ENCODE measurements around the gene OIT3.
"Not testable (repeated sequence)": the region's sequence is repeated elsewhere in the genome, so short reads cannot be mapped to it uniquely, and the experiment has no call there.

OIT3 gene

DNA sequence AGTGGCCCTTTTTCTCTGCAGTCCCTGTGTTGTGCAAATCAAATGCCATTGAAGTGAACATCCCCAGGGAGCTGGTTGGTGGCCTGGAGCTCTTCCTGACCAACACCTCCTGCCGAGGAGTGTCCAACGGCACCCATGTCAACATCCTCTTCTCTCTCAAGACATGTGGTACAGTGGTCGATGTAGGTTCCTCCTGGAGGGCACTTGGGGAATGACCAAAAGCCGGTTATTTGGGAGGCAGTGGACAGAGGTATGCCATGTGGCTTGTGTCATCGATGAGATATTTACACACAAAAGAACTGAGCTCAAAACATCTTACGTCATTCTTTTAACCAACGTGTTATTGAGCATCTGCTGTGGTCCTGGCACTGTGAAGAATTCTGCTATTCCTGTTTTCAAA is 19.7 kb downstream of the OIT3 start:
- Mint-ChIP-seq H3K36me3 (ENCODE audit: low read depth) (no peaks in the 10 kb centered on the region), H3K4me3 (no peak overlapping the region), H3K4me1 (ENCODE audit: low read depth) (peaks cover 7% of the 10 kb centered on the region), H3K9me3 (no peaks in the 10 kb centered on the region), H3K27me3 (no peaks in the 10 kb centered on the region), H3K27ac (no peak overlapping the region)
- intact Hi-C loops (cut with micrococcal nuclease), result no loop called here

DNA sequence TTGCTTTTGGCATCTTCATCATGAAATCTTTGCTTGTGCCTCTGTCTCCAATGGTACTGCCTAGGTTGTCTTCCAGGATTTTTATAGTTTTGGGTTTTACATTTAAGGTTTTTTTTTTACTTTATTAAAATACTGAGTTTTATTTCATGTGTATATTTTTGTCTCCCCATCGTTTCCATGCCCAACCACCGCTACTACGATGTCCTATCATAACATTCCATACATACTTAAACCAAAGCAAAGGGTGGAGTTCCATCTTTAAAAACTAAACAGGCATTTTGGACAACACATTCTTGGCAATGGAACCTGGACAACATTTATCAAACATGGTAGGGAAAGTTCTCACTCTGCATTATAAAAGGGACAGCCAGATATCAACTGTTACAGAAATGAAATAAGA is 23.7 kb downstream of the OIT3 start:
- Mint-ChIP-seq H3K9me3 (peaks cover 22% of the 10 kb centered on the region), H3K27me3 (peaks cover 12% of the 10 kb centered on the region), H3K4me1 (ENCODE audit: low read depth) (peaks cover 18% of the 10 kb centered on the region)
- intact Hi-C loops (cut with micrococcal nuclease); H3K36me3 Mint-ChIP-seq (ENCODE audit: low read depth); H3K4me3 Mint-ChIP-seq; H3K27ac Mint-ChIP-seq: not testable (repeated sequence)

DNA sequence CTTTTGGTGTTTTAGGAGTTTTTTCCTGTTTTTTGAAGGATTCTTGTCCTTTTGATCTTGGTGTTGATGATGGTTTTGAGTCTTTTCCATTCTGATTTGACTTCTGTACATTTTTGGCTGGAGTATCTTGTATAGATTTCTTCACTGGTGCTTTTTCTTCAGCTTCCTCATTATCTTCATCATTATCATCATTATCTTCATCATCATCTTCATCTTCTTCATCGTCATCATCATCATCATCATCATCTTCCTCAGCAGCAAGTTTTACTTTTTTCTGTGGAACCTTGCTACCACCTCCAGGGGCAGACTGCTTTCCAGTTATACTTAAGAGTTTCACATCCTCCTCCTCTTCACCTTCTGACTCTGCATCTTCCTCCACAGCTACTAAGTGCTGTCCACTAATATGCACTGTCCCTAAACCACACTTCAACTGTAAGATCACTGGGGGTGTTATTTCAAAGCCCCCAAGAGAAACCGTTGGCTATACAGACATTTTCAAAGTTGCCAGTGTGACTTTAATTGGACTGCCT is 24.3 kb downstream of the OIT3 start:
- H3K4me3 Mint-ChIP-seq; H3K27ac Mint-ChIP-seq; H3K36me3 Mint-ChIP-seq (ENCODE audit: low read depth); intact Hi-C loops (cut with micrococcal nuclease): not testable (repeated sequence)
- H3K27me3 Mint-ChIP-seq, result peaks cover 13% of the 10 kb centered on the region
- H3K9me3 Mint-ChIP-seq, result peaks cover 26% of the 10 kb centered on the region
- peaks cover 18% of the 10 kb centered on the region for H3K4me1 Mint-ChIP-seq (ENCODE audit: low read depth)

DNA sequence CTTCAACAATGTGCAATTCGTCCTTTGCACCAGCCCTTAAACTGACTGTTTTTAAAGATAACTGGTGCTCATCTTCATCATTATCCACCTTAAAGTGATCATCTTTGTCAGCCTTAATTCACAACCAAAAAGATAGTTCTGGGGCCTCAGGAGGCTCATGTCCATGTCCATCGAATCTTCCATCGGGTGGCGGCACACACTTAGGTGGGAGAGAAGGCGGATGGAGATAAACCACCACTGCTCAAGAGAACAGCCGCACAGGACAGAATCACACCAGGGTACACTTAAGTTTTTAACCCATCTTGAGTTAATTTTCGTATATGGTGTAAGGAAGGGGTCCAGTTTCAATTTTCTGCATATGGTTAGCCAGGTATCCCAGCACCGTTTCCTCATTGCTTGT is 24.8 kb downstream of the OIT3 start:
- Mint-ChIP-seq H3K36me3 (ENCODE audit: low read depth) (no peaks in the 10 kb centered on the region), H3K4me1 (ENCODE audit: low read depth) (peaks cover 18% of the 10 kb centered on the region), H3K27me3 (peaks cover 13% of the 10 kb centered on the region), H3K4me3 (no peak overlapping the region), H3K9me3 (peaks cover 26% of the 10 kb centered on the region), H3K27ac (no peak overlapping the region)
- intact Hi-C loops (cut with micrococcal nuclease), result no loop called here

DNA sequence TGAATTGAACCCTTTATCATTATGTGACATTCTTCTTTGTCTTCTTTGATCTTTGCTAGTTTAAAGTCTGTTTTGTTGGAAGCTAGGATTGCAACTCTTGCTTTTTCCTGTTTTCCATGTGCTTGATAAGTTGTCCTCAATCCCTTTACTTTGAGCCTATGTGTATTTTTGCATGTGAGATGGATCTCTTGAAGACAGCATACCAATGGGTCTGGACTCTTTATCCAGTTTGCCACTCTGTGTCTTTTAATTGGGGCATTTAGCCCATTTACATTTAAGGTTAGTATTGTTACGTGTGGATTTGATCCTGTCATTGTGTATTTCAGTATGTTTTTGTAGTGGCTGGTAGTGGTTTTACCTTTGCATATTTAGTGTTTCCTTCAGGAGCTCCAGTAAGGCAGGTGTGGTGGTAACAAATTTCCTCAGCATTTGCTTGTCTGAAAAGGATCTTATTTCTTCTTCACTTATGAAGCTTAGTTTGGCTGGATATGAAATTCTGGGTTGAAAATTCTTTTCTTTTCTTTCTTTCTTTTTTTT is 27.7 kb downstream of the OIT3 start:
- peaks cover 18% of the 10 kb centered on the region for H3K4me1 Mint-ChIP-seq (ENCODE audit: low read depth)

DNA sequence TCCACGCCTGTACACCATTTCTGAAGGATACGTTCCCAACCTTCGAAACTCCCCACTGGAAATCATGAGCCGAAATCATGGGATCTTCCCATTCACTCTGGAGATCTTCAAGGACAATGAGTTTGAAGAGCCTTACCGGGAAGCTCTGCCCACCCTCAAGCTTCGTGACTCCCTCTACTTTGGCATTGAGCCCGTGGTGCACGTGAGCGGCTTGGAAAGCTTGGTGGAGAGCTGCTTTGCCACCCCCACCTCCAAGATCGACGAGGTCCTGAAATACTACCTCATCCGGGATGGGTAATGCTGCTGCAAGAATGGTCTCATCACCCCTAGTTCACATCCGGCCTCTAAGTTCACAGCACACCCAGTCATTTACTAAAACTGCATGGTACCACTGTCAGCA is 30.8 kb downstream of the OIT3 start:
- peaks cover 7% of the 10 kb centered on the region for H3K4me1 Mint-ChIP-seq (ENCODE audit: low read depth)
- H3K27ac Mint-ChIP-seq, result no peak overlapping the region
- H3K9me3 Mint-ChIP-seq, result peaks cover 26% of the 10 kb centered on the region
- peaks cover 15% of the 10 kb centered on the region for H3K27me3 Mint-ChIP-seq
- H3K4me3 Mint-ChIP-seq, result no peak overlapping the region
- no peaks in the 10 kb centered on the region for H3K36me3 Mint-ChIP-seq (ENCODE audit: low read depth)
- intact Hi-C loops (cut with micrococcal nuclease), result no loop called here

More for the DNA sequence above, 27.7 kb downstream of the OIT3 start:
- H3K27ac Mint-ChIP-seq; H3K36me3 Mint-ChIP-seq (ENCODE audit: low read depth); H3K4me3 Mint-ChIP-seq; intact Hi-C loops (cut with micrococcal nuclease): not testable (repeated sequence)
- Mint-ChIP-seq H3K9me3 (peaks cover 26% of the 10 kb centered on the region), H3K27me3 (peaks cover 15% of the 10 kb centered on the region)

DNA sequence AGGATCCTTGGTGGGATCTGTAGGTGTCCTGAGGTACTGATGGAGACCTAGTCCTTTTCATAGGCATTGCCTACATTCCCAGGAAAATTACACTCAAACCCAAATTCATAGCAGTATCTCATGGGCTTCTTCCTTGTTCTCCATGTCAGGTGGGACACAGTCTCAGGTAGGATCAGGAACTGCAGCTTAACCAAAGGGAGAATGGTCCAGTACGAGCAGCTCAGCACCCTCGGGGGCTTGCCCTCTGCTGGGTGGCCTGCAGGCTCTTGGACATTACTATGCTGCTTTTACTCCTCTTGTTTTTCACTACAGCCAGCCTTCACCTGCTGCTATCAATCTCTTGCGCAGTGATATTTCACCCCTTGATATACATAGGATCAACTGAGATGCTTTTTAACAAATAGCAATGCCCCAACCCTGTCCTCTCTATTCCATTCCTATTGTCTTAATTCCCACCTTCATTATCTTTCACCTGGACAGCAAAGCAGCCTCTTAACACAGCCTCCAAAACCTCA is 32.5 kb downstream of the OIT3 start:
- Mint-ChIP-seq H3K36me3 (ENCODE audit: low read depth) (no peaks in the 10 kb centered on the region), H3K9me3 (peaks cover 14% of the 10 kb centered on the region), H3K4me3 (no peak overlapping the region), H3K27me3 (peaks cover 4% of the 10 kb centered on the region), H3K27ac (no peak overlapping the region), H3K4me1 (ENCODE audit: low read depth) (peaks cover 5% of the 10 kb centered on the region)
- intact Hi-C loops (cut with micrococcal nuclease), result no loop called here

DNA sequence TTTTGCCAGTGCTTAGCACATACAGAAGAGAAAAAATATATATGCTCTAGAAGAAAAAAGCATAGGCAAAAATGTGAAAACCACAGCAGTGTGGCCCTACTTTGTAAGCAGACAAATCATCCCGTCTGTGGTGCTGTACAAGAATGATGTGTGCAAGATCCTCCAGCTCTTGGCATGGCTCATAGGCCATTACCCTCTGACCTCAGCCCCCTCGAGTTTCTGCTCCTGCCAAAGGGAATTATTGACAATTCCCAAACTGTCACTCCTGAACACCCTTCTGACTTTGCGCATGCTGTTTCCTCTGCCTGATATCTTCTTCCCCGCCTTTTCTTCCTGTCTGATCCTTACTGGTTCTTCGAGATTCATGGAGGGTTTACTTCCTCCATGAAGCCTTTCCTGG is 33.9 kb downstream of the OIT3 start:
- Mint-ChIP-seq H3K4me3 (no peak overlapping the region), H3K4me1 (ENCODE audit: low read depth) (peaks cover 5% of the 10 kb centered on the region), H3K27ac (no peak overlapping the region), H3K9me3 (peaks cover 2% of the 10 kb centered on the region), H3K36me3 (ENCODE audit: low read depth) (no peaks in the 10 kb centered on the region), H3K27me3 (peaks cover 2% of the 10 kb centered on the region)
- intact Hi-C loops (cut with micrococcal nuclease), result no loop called here

DNA sequence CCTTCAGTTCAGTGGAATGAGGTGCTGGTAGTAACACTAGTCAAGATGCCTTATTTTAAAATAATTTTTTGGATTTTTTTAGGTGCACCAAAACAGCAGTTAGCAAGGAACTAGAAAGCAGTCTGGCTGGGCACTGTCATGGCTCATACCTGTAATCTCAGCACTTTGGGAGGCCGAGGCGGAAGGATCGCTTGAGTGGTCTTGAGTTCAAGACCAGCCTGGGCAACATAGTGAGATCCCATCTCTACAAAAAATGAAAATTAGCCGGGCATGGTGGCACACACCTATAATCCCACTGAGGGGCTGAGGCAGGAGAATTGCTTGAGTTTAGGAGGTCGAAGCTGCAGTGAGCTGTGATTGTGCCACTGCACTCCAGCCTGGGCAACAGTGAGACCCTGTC is 35.3 kb downstream of the OIT3 start:
- intact Hi-C loops (cut with micrococcal nuclease), result no loop called here
- peaks cover 2% of the 10 kb centered on the region for H3K27me3 Mint-ChIP-seq

DNA sequence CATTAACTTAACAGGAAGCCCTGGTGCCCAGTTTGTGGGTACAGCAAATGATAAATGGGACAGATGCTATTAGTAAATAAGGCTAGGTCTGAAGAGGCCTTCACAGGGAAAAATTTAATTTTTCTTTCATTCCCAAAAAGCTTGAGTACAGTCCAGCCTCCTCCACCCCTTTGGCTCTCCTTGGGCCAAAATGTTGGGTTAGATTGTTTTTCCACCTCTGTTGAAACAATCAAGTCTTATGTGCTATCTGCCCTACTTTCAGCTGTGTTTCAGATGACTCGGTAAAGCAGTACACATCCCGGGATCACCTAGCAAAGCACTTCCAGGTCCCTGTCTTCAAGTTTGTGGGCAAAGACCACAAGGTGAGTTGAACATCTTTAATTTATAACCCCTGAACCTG is 36.7 kb downstream of the OIT3 start:
- no peak overlapping the region for H3K27ac Mint-ChIP-seq
- peaks cover under 1% of the 10 kb centered on the region for H3K27me3 Mint-ChIP-seq
- intact Hi-C loops (cut with micrococcal nuclease), result no loop called here
- H3K4me1 Mint-ChIP-seq (ENCODE audit: low read depth), result peaks cover 7% of the 10 kb centered on the region
- no peaks in the 10 kb centered on the region for H3K36me3 Mint-ChIP-seq (ENCODE audit: low read depth)
- H3K9me3 Mint-ChIP-seq, result no peaks in the 10 kb centered on the region
- H3K4me3 Mint-ChIP-seq, result no peak overlapping the region

More for the DNA sequence above, 35.3 kb downstream of the OIT3 start:
- Mint-ChIP-seq H3K27ac (no peak overlapping the region), H3K9me3 (no peaks in the 10 kb centered on the region), H3K36me3 (ENCODE audit: low read depth) (no peaks in the 10 kb centered on the region), H3K4me1 (ENCODE audit: low read depth) (peaks cover 5% of the 10 kb centered on the region), H3K4me3 (no peak overlapping the region)

DNA sequence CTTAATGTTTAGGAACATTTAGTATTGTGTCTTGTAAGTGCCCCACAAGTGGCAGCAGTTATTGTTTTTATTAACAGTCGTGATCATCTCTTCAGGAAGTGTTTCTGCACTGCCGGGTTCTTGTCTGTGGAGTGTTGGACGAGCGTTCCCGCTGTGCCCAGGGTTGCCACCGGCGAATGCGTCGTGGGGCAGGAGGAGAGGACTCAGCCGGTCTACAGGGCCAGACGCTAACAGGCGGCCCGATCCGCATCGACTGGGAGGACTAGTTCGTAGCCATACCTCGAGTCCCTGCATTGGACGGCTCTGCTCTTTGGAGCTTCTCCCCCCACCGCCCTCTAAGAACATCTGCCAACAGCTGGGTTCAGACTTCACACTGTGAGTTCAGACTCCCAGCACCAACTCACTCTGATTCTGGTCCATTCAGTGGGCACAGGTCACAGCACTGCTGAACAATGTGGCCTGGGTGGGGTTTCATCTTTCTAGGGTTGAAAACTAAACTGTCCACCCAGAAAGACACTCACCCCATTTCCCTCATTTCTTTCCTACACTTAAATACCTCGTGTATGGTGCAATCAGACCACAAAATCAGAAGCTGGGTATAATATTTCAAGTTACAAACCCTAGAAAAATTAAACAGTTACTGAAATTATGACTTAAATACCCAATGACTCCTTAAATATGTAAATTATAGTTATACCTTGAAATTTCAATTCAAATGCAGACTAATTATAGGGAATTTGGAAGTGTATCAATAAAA is 38.9 kb downstream of the OIT3 start:
- Mint-ChIP-seq H3K27ac (no peak overlapping the region), H3K4me1 (ENCODE audit: low read depth) (peaks cover 11% of the 10 kb centered on the region), H3K36me3 (ENCODE audit: low read depth) (no peaks in the 10 kb centered on the region), H3K9me3 (no peaks in the 10 kb centered on the region), H3K4me3 (no peak overlapping the region), H3K27me3 (no peaks in the 10 kb centered on the region)
- intact Hi-C loops (cut with micrococcal nuclease), result no loop called here

DNA sequence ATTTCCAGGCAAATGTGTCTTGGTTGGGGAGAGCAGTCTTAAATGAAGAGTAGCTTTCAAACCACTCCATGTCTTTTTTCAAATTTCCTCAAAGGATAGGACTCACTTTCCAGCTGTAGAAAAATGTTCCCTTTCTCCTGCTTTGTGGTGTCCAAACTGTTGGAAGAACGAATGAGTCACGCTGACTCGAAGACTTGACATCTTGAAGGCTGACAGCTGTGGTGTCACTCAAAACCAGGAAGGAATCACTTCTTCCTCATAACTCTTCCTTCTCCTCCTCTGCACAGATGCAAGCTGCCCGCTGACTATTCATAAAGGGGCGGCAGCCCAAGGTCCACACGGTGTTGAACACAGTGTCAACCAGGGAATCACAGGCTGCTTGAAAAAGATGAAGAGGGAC is 41.8 kb downstream of the OIT3 start:
- intact Hi-C loops (cut with micrococcal nuclease), result no loop called here

DNA sequence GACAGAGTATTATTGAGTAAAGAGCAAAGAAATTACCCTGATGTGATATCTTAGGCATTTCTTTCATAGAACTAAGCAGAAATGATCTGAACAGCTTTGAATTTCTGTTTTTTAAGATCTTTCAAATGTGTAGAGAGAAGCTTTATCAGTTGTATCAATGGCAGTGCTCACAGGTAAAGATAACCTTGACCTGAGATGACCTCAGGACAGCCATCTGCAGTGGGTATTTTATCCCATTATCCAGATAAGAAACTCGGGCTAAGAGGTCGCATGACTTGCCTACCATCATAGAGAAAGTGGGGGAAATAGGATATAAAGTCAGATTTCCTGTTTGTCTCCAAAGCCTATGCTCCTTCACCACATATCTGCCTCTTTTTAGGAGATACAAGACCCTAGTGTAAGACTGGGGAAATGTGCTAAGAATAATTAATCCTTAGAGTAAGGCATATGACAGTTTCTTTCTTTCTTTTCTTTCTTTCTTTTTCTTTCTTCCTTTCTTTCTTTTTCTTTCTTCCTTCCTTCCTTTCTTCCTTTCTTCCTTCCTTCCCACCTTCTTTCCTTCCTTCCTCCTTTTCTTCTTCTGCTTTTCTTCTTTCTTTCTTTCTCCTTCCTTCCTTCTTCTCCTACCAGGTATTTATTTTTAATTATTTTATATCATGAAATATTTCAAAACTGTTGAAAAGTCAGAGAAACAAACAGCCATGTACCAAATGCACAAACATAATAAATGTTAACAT is 50.1 kb downstream of the OIT3 start:
- no peaks in the 10 kb centered on the region for H3K9me3 Mint-ChIP-seq
- intact Hi-C loops (cut with micrococcal nuclease), result no loop called here
- H3K27me3 Mint-ChIP-seq, result peaks cover 9% of the 10 kb centered on the region
- no peak overlapping the region for H3K4me3 Mint-ChIP-seq
- no peaks in the 10 kb centered on the region for H3K4me1 Mint-ChIP-seq (ENCODE audit: low read depth)
- no peaks in the 10 kb centered on the region for H3K36me3 Mint-ChIP-seq (ENCODE audit: low read depth)
- H3K27ac Mint-ChIP-seq, result no peak overlapping the region

More for the DNA sequence above, 41.8 kb downstream of the OIT3 start:
- no peak overlapping the region for H3K4me3 Mint-ChIP-seq
- H3K36me3 Mint-ChIP-seq (ENCODE audit: low read depth), result no peaks in the 10 kb centered on the region
- no peaks in the 10 kb centered on the region for H3K9me3 Mint-ChIP-seq
- H3K4me1 Mint-ChIP-seq (ENCODE audit: low read depth), result peaks cover 7% of the 10 kb centered on the region
- H3K27me3 Mint-ChIP-seq, result peaks cover 1% of the 10 kb centered on the region
- no peak overlapping the region for H3K27ac Mint-ChIP-seq

DNA sequence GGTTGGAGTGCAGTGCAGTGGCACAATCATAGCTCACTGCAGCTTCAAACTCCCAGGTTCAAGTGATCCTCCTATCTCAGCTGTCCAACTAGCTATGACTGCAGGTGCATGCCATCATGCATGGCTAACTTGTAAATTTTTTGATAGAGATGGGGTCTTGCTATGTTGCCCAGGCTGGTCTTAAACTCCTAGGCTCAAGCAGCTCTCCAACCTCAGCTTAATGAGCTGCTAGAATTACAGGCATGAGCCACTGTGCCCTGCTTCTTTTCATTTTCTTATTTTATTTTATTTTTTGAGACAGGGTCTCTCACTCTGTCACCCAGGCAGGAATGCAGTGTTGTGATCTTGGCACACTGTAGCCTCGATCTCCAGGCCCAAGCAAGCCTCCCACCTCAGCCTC is 53.4 kb downstream of the OIT3 start:
- Mint-ChIP-seq H3K4me3 (no peak overlapping the region), H3K27ac (no peak overlapping the region), H3K27me3 (peaks cover 5% of the 10 kb centered on the region), H3K36me3 (ENCODE audit: low read depth) (no peaks in the 10 kb centered on the region), H3K4me1 (ENCODE audit: low read depth) (no peaks in the 10 kb centered on the region), H3K9me3 (no peaks in the 10 kb centered on the region)
- intact Hi-C loops (cut with micrococcal nuclease), result no loop called here
